ENCODE results near the gene SORCS2.
A peak's percentile ranks its signal among the peaks of the same experiment; 100 is the strongest.

SORCS2 gene

DNA sequence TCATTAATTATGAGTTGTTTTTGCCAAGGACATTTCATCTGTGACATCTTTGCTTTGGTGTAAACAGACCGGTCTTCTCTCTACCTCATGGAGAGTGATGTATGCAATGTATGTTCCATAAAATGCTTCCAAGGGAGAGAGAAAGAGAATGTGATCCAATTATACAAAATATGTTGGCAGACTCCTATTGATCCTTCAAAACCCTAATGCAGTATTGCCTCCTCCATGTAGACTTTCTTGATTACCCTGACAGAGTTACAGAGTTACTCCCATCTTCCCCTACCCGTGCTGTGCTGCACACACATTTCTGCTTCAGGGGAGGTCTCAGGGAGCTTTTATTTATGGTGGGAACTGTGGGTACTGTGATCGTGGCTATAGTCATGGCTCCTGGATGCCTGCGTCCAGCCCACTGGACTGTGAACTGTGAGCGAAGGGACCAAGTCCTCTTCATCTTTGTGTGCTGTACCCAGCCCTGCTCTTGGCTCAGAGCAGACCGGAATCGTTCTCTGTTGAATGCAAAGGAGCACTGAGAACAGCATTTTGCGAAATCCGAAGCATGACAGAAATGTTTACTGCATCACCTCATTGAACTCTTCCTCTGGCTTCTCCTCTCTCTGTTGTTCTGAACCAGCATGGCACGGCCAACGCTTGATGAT, 32.7 kb downstream of the SORCS2 start:
- DNase-seq = no peak

- peak; percentile 34 for DNase-seq
These were observed 34.1 kb downstream of the SORCS2 start for GRCh38 chr4:7226439-7226838.

GRCh38 chr4:7227008-7227407, 34.7 kb downstream of the SORCS2 start:
- DNase-seq = peak; percentile 53

GRCh38 chr4:7228734-7229133, 36.4 kb downstream of the SORCS2 start:
- no peak for DNase-seq

DNA sequence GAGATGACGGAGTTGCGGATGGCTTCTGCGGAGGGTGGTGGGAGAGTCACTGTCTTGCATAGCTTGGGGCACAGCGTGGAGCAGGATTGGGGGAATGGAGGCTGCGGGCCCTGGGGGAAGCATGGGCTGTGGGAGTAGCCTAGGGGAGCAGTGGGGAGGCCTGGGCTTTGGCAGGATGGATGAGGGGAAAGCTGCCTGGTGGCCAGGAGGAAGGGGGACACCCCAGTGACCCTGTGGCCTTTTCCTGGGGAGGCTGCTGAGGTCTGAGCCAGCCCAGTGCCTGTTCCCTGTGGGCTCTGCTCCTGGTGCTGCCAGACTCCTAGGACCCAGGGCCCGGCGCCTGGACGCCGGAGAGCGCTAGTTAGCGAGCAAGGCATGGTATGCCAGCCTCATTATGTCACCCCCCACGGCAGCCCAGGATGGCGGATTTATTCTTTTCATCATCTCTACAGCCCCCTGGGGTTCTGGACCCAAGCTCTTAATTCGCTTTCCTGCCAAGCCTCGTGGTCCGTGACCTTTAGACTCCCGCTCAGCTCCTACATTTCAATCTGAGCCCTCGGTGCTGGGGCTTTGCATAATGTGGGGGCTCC, 39.8 kb downstream of the SORCS2 start:
- no peak for DNase-seq

GRCh38 chr4:7233006-7233580, 40.8 kb downstream of the SORCS2 start:
- no peak for DNase-seq

DNA sequence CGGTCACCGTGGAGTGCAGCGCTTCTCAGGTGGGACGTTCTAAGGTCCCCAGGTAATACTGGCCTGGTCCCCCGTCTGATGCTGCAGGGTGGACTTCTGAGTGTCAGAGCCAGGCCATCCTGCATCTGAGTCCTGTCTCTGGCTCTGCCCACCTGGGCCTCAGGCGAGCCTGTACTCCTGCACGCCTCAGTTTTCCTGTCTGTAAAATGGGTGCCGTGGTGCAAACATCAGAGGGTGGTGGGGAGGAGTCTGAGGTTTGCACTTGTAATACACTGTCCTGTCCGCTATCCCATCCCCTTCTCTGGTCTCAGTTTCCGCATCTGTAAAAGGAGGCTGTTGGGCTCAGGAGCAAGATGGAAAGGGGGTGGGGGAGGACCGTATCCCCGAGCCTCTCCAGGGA, 41.3 kb downstream of the SORCS2 start:
- DNase-seq = no peak

DNA sequence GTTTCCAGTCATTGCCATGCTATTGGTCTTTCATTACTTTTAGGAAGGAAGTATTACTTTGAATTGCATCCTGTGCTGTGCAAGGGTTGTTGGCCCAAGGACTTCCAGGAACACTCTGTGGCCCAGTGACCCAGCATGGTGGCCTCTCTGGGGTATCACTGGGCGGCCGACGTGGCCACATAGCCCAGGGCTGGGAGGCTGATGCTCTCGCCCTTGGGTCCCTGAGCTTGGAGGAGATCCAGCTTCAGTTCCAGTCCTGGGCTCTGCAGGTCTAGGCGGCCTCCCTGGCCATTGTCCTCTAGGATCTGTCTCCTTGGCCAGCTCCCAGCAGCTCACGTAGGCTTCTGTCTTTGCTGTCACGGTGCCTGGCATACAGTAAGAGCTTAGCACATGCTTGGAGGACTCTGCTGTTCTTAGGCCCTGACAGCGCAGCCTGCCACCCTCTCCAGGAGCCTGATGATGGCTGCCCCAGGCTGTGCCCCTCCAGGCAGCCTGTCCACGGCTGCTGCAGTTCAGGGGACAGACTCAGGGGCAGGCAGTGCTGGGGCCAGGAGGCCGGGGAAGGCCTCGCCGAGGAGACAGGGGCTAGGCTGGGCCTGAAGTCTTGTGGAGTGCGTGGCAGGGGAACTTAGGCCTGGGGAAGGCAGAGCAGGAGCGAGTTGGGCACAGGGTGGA, 42.2 kb downstream of the SORCS2 start:
- no peak for DNase-seq

GRCh38 chr4:7235030-7235380, 42.7 kb downstream of the SORCS2 start:
- no peak for DNase-seq

- DNase-seq = no peak
These were observed 44.5 kb downstream of the SORCS2 start for GRCh38 chr4:7236847-7237246.

DNA sequence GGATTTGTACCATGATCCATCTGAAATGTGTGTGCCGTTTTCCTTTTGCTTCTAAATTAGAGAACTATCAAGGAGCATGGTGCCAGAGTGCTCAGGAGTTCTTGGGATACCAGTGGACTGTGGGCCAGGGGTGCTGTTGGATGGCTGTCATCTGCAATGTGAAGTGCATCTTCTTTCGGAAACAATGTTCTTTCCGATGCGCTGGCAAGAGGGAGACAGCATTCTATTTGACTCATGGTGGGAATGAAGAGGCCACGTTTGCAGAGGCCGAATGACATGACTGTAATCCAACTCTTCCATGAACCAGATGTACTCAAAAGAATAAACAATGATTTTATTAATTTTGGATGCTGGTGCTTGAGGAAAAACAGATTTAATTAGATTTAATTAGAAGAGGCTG, 45.5 kb downstream of the SORCS2 start:
- no peak for DNase-seq

- peak; percentile 47 for DNase-seq
These were observed 46.1 kb downstream of the SORCS2 start for GRCh38 chr4:7238300-7238960.

GRCh38 chr4:7239101-7239820, 46.9 kb downstream of the SORCS2 start:
- no peak for DNase-seq

DNA sequence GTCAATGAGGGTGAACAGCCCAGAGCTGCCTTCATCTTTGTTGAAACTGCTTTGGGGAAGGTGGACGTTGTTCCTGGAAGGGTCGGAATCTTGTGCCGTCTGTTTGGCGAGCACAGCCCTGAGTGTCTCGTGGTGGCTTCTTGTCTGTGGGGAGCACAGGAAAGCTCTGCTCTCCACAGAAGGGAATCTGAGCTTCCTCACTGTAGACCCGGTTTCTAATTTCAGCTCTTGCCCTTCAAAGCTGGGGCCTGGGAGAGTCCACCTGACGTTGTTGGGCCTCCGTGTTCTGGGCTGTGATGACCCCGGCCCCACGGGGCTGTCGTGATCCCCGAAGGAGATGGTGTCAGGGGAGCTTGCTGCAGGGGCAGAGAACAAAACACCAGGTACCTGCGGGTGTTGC, 47.5 kb downstream of the SORCS2 start:
- no peak for DNase-seq

GRCh38 chr4:7240306-7240705, 48.0 kb downstream of the SORCS2 start:
- no peak for DNase-seq

- DNase-seq = no peak
These were observed 49.3 kb downstream of the SORCS2 start for GRCh38 chr4:7241597-7242125.

DNA sequence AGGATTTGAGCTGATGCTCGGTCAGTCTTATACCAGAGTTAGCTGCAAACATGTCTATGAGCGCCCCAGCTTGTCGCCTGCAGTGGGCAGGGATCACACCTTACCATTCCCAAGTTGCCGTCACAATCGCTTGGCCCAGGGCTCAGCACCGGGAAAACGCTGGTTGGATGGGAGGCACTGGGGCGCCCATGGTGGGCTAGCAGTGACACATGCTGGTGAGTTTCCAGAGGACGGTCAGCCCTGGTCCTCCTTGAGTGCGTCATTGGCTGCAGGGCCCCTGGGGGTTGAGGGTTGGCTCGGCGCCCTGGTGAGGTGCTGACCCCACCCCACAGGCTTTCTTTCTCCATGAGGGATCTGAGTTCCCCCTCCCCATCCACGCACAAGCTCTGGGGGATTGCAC, 50.4 kb downstream of the SORCS2 start:
- DNase-seq = no peak

DNA sequence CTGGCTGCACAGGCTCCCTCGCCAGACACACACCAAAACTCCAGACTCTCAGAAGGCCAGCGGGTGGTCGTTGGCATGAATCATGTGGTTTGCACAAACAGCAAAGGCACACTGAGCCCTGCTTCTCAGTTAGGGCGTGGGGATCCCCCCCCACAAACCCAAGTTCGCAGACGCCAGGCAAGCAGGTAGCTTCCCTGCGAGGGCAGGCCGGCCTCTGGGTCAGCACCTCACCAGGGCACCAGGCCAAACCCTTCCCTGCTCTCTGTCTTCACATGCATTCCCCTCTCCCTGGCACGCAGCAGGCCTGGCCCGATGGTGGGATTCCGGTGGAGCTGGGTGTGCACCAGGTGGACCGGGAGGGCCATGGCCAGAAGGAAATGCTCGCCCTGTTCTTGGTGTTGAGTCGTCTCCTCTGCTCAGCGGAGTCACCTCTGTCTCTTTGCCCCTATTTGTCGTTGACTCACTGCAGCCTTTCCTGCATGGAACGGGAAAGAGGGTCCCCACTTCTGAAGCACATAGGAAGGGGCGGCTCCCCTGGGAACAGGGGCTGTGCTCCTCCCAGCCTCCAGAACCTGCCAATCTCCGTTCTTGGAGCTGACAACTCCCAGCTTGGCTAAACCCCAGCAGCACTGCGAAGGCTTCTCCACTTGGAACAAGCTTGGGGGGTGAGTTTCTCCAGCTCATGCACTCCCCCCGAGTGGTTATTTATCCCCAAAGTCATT, 51.4 kb downstream of the SORCS2 start:
- DNase-seq = no peak

DNA sequence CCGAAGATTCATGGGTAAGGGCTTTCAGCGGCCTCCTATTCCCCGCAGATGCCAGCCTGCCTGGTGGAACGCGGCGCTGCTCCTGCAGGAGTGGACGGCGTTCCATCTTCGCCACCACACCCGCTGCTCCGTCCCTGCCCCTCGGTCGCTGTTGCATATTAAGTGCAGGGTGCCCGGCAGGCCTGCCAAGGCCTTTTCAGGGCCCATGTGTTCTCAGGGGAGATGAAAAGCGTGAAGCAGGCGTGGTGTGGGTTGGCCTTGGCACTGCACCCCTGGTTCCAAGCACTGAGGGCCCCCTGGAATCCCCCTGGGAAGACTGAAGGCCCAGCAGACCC, 52.0 kb downstream of the SORCS2 start:
- DNase-seq = no peak

DNA sequence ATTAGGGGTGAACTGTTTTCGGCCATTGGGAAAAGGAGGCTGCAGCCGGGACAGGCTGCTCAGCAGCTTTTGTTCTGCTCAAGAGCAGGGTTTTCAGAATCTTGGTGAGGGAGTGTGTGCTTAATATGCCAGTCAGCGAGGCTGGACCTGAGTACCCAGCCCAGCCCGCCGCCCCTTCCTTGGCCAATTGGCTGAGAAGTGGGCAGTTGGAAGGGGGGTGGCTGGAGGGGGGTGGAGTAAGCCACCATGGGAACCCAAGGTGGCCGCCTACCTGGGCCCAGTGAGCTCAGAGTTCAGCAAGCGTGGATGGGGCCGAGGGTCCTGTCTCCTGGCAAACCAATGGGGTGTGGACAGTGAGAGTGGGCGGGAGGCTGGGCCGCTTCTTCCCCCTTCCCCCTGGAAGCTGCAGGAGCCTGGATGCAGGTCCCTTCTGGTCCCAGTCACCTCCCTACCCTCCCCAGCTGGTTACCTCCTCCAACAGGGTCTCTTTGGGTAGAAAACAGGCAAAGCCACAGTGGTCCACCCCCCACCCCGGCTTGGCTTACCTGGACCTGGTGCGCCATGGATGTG, 52.5 kb downstream of the SORCS2 start:
- DNase-seq = no peak

DNA sequence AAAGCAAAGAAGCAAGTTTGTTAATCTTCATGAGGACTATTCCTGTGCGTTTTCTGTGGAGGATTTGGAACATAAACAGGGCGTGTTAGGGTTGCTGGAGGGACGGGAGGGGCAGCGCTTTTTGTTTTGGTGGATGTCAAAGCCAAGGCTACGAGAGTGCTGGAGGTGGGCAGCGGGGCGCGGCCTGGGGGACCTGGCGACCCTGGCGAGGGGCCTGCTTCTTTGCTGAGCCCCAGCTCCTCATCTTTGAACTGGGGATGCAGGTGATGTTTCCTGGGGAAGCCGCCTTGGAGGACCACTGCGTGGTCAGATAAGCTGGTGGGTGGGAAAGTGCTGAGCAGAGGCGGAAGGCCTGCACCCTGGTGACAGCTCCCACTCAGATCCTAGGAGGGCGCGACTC, 55.2 kb downstream of the SORCS2 start:
- no peak for DNase-seq

- DNase-seq = no peak
These were observed 55.6 kb downstream of the SORCS2 start for GRCh38 chr4:7247946-7248345.

All from DMS53 (cell line).